T-helper 9 cell (primary cell): ENCODE measurements around the gene DACT3.

Experiments used
- DNase-seq: peaks from one replicate; pipeline ENCODE4 v3.0.0-alpha.2; 2020
- total RNA-seq, 2 donors: gene quantifications; one replicate each; lab custom pipeline; 2026; lab: John Stamatoyannopoulos, UW

Gene DACT3, protein sequence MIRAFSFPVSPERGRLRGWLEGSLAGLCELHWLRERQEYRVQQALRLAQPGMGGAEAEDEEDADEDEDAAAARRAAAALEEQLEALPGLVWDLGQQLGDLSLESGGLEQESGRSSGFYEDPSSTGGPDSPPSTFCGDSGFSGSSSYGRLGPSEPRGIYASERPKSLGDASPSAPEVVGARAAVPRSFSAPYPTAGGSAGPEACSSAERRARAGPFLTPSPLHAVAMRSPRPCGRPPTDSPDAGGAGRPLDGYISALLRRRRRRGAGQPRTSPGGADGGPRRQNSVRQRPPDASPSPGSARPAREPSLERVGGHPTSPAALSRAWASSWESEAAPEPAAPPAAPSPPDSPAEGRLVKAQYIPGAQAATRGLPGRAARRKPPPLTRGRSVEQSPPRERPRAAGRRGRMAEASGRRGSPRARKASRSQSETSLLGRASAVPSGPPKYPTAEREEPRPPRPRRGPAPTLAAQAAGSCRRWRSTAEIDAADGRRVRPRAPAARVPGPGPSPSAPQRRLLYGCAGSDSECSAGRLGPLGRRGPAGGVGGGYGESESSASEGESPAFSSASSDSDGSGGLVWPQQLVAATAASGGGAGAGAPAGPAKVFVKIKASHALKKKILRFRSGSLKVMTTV
- total RNA-seq = 0.14 to 0.24 reads per million in 2 donors

GRCh38 chr19:46661020-46661731 is at the start of gene DACT3:
Gene DACT3 (minus strand): TSS chr19:46661182. CDS start chr19:46661064, 118 bp downstream.
- DNase-seq = peak; percentile 100

DNA sequence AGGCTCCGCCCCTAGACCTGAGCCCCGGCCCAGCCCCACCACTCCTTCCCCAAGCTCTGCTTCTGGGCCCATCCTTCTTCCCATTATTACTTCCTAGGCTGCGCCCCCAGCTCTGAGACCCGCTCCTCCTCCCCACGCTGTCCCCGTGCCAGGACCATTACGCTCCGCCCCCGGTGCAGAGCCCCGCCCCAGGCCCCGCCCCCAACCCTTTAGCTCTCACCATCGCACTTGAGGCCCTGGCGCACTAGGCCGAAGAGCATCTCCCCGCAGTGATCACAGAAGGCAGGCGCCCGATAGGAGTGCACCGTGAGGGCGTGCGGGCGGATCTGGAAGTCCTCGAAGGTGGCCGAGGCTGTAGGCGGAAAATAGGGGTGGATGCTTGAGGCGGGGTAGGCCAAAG is 49.7 kb upstream of the DACT3 start:
- DNase-seq = no peak

GRCh38 chr19:46704379-46705076 is 43.5 kb upstream of the DACT3 start:
- DNase-seq = peak; percentile 95

GRCh38 chr19:46700704-46701103 is 39.7 kb upstream of the DACT3 start:
- no peak for DNase-seq

- no peak for DNase-seq
Observed at GRCh38 chr19:46698395-46699321, 37.7 kb upstream of the DACT3 start.

- no peak for DNase-seq
Observed at GRCh38 chr19:46697204-46697960, 36.4 kb upstream of the DACT3 start.

- no peak for DNase-seq
Observed at GRCh38 chr19:46696866-46697203, 35.9 kb upstream of the DACT3 start.

- DNase-seq = no peak
Observed at GRCh38 chr19:46696052-46696451, 35.1 kb upstream of the DACT3 start.

GRCh38 chr19:46693760-46694159 is 32.8 kb upstream of the DACT3 start:
- no peak for DNase-seq

DNA sequence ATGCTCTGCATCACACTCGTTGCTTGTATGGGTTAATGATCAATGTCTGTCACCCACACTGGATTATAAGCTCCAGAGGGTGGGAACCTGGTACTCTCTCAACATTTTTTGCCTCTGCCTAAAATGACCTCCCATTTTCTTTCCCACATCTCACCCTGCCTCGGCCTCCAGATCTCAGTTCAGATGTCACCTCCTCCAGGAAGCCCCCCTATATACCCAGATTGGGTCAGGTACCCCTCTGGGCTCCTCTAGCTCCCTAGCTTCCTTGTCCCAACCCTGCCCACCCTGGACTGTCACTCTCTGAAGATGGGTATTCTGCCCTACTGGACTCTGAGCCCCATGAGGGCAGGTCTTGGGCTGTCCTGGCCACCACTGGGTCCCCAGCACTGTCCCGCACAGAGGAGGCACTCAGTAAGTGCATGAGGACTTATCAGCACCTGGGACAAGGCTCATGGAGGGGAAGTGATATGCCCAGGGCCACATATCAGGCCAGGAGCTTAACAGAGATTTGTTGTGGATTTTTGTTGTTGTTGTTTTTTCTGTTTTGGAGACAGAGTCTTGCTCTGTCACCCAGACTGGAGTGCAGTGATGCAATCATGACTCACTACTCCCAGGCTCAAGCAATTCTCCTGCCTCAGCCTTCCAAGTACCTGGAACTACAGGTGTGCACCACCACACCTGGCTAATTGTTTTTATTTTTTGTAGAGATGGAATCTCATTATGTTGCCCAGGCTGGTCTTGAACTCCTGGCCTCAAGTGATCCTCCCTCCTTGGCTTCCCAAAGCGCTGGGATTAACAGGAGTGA is 32.1 kb upstream of the DACT3 start:
- DNase-seq = no peak

DNA sequence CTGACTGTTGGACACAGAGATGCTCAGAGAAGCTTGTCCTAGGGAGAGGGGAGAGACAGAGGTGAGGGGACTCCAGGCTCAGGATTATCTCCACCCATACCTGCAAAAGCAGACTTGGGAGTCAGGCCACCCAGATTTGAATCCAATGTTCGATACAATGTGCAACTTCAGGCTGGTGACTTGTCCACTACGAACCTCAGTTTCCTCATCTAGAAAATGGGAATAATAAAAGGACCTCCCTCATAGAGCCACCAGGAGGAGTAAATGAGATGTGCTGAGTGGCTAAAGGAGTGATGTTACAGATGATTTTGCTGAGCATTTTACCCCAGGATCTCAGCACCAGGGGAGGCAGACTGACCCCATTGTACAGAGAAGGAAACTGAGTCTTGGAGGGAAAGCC is 31.0 kb upstream of the DACT3 start:
- no peak for DNase-seq

DNA sequence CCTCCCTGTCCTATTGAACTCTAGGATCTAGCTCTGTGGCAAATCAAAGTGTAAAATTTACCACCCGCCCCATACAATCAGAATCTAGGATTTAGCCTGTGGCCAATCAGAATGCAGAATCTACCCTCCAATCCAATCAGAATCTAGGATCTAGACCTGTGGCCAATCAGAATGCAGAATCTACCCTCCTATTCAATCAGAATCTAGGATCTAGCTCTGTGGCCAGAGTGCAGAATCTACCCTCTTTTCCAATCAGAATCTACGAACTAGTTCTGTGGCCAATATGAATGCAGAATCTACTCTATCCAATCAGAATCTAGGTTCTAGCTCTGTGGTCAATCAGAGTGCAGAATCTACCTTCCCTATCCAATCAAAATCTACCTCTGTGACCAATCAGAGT is 30.1 kb upstream of the DACT3 start:
- no peak for DNase-seq

- DNase-seq = no peak
Observed at GRCh38 chr19:46689358-46689757, 28.4 kb upstream of the DACT3 start.

DNA sequence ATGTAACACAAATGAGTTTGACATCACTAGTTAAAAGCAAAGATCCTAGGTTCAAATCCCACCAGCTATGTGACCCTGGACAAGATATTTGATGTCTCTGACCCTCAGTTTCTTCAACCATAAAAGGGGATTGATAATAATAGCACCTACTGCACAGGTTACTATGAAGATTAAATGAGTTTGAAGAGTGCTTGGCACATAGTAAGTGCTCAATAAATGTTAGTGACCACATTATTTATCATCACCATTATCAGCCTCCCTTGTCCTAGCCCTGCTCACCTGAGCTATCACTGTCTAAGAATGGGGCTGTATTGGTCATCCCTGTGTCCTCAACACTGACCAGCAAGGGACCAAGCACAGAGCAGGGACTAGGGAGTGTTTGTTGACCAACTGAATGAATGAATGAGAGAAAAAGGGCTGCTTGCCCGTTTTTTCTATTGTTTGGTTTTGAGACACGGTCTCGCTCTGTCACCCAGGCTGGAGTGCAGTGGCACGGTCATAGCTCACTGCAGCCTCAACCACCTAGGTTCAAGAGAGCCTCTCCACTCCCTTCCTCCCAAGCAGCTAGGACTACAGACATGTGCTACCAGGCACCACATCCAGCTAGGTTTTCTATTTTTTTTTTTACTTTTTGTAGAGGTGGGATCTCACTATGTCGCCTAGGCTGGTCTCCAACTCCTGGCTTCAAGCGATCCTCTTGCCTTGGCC is 26.6 kb upstream of the DACT3 start:
- no peak for DNase-seq

- DNase-seq = no peak
Observed at GRCh38 chr19:46685189-46685588, 24.2 kb upstream of the DACT3 start.

DNA sequence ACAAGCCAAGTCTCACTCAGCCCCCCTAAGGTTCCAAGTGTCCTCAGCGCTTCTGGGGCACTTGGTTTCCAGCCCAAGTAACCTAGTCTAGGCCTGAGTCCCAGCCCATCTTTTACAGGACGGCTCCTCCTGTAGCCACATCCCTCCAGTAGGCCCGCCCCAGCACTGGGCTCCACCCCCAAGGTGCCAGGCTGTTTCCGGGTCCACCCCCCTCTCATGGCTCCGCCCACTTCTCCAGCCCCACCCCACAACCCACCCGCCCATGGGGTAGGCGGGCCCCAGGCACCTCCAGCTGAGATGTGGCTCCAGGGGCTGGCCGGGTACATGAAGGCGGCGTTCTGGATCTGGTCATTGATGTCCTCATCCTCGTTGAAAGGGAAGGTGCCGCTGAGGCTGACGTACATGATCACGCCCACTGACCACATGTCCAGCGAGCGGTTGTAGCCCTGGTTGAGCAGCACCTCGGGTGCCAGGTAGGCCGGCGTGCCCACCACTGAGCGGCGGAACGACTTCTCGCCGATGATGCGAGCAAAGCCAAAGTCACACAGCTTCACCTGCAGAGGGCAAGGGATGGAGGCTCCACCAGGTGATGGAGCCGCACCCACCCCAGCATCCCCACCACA is 17.2 kb upstream of the DACT3 start:
- DNase-seq = peak; percentile 41

DNA sequence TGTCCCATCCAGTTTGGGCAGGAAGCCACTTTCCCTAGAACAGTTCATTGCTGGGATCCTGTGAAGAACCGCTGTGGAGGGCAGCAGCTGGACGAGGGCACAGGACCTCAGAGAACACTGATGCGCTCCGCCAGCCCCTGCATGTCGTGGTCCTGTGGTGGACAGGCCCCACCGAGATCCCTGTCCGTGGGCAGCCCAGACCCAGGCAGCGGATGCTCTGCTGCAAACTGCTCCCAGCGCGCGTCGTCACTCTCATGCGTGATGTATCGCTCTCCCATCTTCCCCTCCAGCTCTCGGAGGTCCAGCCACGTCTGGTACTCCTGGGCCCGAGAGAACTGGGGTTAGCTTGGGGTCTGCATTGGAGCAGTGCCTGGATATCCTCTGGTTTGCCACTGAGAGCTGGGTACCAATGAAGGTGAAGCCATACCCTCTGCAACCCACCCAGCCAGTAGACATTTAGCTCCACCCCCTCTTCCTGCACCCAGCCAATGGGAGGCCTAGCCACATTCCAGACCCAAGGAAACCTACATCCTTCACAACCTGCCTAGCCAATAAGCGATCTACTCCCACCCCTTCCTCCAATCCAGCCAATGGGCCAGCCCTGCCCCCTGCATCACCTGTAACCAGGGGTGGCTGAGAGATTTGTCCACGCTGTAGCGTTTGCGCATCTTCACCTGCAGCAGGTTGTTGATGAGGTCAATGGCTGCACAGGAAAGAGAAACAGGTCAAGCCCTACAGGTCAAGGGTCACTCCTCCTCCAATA is 13.6 kb upstream of the DACT3 start:
- no peak for DNase-seq

DNA sequence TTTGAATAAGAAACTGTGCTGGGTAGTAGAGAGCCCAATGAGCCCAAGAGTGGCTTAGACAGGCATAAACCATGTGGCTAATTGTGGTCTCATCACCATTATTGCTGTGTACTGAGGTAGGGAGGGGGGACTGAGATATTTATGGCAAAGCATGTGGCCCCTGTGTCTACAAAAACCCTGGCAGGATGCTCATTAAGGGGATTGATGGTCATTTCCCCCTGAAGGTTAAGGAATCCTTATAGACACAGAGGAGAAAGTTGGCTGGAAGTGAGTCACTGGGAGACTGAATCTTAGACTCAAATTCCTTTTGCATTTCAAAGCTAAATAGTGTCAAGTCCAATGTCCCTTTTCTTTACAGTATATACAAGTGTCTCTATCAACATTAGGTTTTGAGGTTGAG is 9.8 kb upstream of the DACT3 start:
- DNase-seq = no peak
